Breast epithelium (tissue), 3 donors: ENCODE data around the gene ABCF1.
"Not testable (repeated sequence)": the region's sequence is repeated elsewhere in the genome, so short reads cannot be mapped to it uniquely, and the experiment has no call there.

Source experiments
- CTCF ChIP-seq, 3 donors: fragments of 450-650 bp; IDR thresholded peaks; one replicate each; pipeline ENCODE4 v1.5.1; 2016 to 2017; ENCODE audit warnings: antibody characterized with exemption in 3 of 3, mild to moderate bottlenecking in 3 of 3, moderate library complexity in 3 of 3
- POLR2A ChIP-seq: fragments of 450-650 bp; IDR thresholded peaks from one replicate; pipeline ENCODE4 v1.6.1; 2016; ENCODE audit warnings: antibody characterized with exemption, mild to moderate bottlenecking, moderate library complexity
- POLR2AphosphoS5 ChIP-seq, 3 donors: sonication (generic); formaldehyde crosslinking; IDR thresholded peaks; one replicate each; pipeline ENCODE4 v1.6.1; 2017; ENCODE audit warnings: antibody characterized with exemption in 3 of 3

DNA sequence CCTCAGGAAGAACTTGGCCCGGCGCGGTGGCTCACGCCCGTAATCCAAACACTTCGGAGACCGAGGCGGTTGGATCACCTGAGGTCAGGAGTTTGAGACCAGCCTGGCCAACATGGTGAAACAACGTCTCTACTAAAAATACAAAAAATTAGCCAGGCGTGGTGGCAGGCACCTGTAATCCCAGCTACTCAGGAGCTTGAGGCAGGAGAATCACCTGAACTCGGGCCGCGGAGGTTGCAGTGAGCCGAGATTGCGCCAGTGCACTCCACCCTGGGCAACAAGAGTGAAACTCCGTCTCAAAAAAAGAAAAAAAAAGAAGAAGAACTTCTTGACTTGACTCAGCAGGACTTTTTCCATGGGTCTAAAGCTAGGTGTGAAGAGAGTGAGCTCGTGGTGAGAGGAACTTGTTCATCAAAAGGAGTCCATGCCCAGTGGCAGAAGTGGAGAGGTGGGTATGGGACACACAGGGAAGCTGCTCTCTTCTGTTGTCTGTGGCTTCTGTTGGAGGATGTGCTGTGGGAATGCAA lies 41.8 kb upstream of the ABCF1 start:
- TF ChIP-seq CTCF (IDR thresholded peaks at IDR 0.05); POLR2A; POLR2AphosphoS5 (IDR thresholded peaks at IDR 0.05): not testable (repeated sequence)
